ENCODE results near the gene OSBPL8.
A peak's percentile ranks its signal among the peaks of the same experiment; 100 is the strongest.
"Not testable (repeated sequence)": the region's sequence is repeated elsewhere in the genome, so short reads cannot be mapped to it uniquely, and the experiment has no call there.

Gene OSBPL8

DNA sequence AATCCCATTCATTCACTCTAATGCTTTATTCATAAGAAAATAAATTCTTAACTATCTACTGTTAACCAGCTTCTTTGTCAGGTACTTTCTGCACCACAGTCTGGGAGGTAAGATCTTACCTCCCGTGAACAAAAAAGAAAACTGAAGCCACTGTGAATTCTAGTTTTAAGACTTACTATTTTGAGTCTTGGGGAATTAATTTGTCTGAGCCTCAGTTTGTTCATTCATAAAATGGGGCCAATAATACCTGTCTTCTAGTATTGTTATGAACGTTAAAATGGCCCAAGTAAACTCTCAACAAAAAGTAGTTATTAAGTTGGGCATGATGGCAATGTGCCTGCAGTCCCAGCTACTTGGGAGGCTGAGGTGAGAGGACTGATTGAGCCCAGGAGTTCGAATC is 151.9 kb downstream of the OSBPL8 start:
- Mint-ChIP-seq H3K27me3 (no peaks in the 10 kb centered on the region), H3K4me3 (no peak overlapping the region), H3K4me1 (ENCODE audit: low read depth in 2 of 2) (peaks cover 2 to 19% of the 10 kb centered on the region in 2 donors), H3K9me3 (no peaks in the 10 kb centered on the region), H3K36me3 (ENCODE audit: insufficient read depth) (peaks cover 19% of the 10 kb centered on the region), H3K27ac (no peak overlapping the region)
- no peak for DNase-seq
- no peak for ATAC-seq (replicated peaks)

DNA sequence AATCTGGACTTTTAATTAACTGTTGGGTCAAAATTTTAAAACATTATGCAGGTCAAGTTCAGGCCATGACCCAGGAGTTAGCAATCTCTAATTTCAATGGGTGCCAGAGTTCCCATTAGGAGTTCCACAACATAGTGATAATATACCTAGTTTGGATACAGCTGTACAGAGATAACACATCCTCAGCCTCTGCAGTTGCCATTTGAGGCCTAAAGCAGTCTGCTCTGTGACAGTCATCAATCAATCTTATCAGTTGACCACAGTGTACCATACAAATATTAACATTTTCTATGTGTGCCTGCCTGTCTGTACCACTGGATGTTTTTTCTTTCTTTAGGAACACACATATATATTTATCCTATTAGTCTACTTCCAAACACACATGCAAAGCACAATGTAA is 157.3 kb downstream of the OSBPL8 start:
- ATAC-seq (replicated peaks) (no peak), DNase-seq (no peak)
- no peak overlapping the region for H3K27ac Mint-ChIP-seq
- no peak overlapping the region for H3K4me3 Mint-ChIP-seq
- H3K9me3 Mint-ChIP-seq: no peaks in the 10 kb centered on the region
- H3K4me1 Mint-ChIP-seq (ENCODE audit: low read depth in 2 of 2): peaks cover 0 to 9% of the 10 kb centered on the region in 2 donors
- peaks cover 16% of the 10 kb centered on the region for H3K36me3 Mint-ChIP-seq (ENCODE audit: insufficient read depth)
- no peaks in the 10 kb centered on the region for H3K27me3 Mint-ChIP-seq

DNA sequence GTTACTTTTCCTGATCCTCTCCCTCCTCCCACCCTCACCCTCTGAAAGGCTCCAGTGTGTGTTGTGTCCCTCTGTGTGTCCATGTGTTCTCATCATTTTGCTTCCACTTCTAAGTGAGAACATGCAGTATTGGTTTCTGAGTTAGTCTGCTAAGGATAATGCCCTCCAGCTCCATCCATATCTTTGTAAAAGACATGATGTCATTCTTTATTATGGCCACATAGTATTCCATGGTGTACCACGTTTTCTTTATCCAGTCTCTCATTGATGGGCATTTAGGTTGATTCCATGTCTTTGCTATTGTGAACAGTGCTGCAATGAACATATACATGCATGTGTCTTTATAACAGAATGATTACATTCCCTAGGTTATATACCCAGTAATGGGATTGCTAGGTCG is 159.4 kb downstream of the OSBPL8 start:
- DNase-seq (no peak), ATAC-seq (replicated peaks) (no peak)
- H3K27me3 Mint-ChIP-seq: no peaks in the 10 kb centered on the region
- H3K4me1 Mint-ChIP-seq (ENCODE audit: low read depth in 2 of 2): peaks cover 0 to 9% of the 10 kb centered on the region in 2 donors
- no peak overlapping the region for H3K27ac Mint-ChIP-seq
- no peak overlapping the region for H3K4me3 Mint-ChIP-seq
- no peaks in the 10 kb centered on the region for H3K9me3 Mint-ChIP-seq
- H3K36me3 Mint-ChIP-seq (ENCODE audit: insufficient read depth): peaks cover 16% of the 10 kb centered on the region

GRCh38 chr12:76399040-76399439 is 160.5 kb downstream of the OSBPL8 start:
- Mint-ChIP-seq H3K4me3 (no peak overlapping the region), H3K27ac (no peak overlapping the region), H3K27me3 (no peaks in the 10 kb centered on the region), H3K4me1 (ENCODE audit: low read depth in 2 of 2) (peaks cover 1 to 4% of the 10 kb centered on the region in 2 donors), H3K9me3 (no peaks in the 10 kb centered on the region), H3K36me3 (ENCODE audit: insufficient read depth) (peaks cover 16% of the 10 kb centered on the region)
- ATAC-seq (replicated peaks) (no peak), DNase-seq (no peak)

GRCh38 chr12:76398106-76398505 is 161.5 kb downstream of the OSBPL8 start:
- no peak overlapping the region for H3K27ac Mint-ChIP-seq
- no peaks in the 10 kb centered on the region for H3K9me3 Mint-ChIP-seq
- DNase-seq: no peak
- H3K4me1 Mint-ChIP-seq (ENCODE audit: low read depth in 2 of 2): peaks cover 1 to 4% of the 10 kb centered on the region in 2 donors
- H3K4me3 Mint-ChIP-seq: no peak overlapping the region
- ATAC-seq (replicated peaks): no peak
- peaks cover 23% of the 10 kb centered on the region for H3K36me3 Mint-ChIP-seq (ENCODE audit: insufficient read depth)
- H3K27me3 Mint-ChIP-seq: no peaks in the 10 kb centered on the region

GRCh38 chr12:76391461-76391860 is 168.1 kb downstream of the OSBPL8 start:
- Mint-ChIP-seq H3K27ac (no peak overlapping the region), H3K4me3 (no peak overlapping the region), H3K9me3 (no peaks in the 10 kb centered on the region), H3K4me1 (ENCODE audit: low read depth in 2 of 2) (peaks cover 0 to 1% of the 10 kb centered on the region in 2 donors), H3K27me3 (no peaks in the 10 kb centered on the region), H3K36me3 (ENCODE audit: insufficient read depth) (peaks cover 46% of the 10 kb centered on the region)
- ATAC-seq (replicated peaks) (no peak), DNase-seq (no peak)

- Mint-ChIP-seq H3K4me3 (no peak overlapping the region), H3K9me3 (no peaks in the 10 kb centered on the region), H3K4me1 (ENCODE audit: low read depth in 2 of 2) (no peaks in the 10 kb centered on the region), H3K27ac (no peak overlapping the region), H3K36me3 (ENCODE audit: insufficient read depth) (peaks cover 54% of the 10 kb centered on the region), H3K27me3 (no peaks in the 10 kb centered on the region)
- ATAC-seq (replicated peaks): no peak
- DNase-seq: no peak
Measured at GRCh38 chr12:76387614-76388013, 172.0 kb downstream of the OSBPL8 start.

DNA sequence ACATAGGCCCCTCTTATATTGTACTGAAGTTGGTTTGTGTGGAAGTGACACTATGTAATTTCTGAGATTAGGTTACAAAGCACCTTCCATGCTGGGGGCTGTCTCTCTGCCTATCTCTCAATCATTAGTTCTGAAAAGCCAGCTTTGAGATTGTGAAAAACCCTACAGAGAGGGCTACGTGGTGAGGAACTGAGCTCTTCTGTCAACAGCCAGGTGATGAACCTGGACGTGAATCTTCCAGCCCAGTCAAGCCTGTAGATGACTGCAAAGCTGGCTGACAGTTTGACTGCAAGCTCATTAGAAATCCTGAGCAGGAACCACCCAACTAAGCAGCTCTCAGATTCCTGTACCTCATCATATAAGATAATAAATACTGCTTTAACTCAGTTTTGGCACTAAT is 175.0 kb downstream of the OSBPL8 start:
- Mint-ChIP-seq H3K4me3 (no peak overlapping the region), H3K9me3 (no peaks in the 10 kb centered on the region), H3K27me3 (no peaks in the 10 kb centered on the region), H3K4me1 (ENCODE audit: low read depth in 2 of 2) (no peaks in the 10 kb centered on the region), H3K27ac (no peak overlapping the region), H3K36me3 (ENCODE audit: insufficient read depth) (peaks cover 53% of the 10 kb centered on the region)
- DNase-seq (no peak), ATAC-seq (replicated peaks) (no peak)

DNA sequence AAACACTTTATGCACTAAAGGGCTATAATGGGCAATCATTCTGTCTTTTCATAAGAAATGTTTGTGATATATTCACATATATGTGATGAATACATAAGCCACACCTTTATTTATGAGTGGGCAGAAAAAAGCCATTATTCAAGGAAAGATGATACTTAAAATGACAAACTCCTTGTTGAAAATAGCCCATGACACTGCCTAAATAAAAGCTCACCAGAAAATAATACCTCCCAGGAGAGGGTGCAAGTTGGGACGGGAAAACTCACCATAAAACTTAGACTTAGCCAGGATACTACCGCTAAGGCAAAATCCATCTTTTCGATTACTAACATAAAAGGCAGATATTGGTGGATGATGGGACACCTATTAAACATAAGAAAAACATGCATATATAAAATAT is 175.6 kb downstream of the OSBPL8 start:
- ATAC-seq (replicated peaks) (no peak), DNase-seq (no peak)
- H3K27me3 Mint-ChIP-seq: no peaks in the 10 kb centered on the region
- peaks cover 55% of the 10 kb centered on the region for H3K36me3 Mint-ChIP-seq (ENCODE audit: insufficient read depth)
- no peak overlapping the region for H3K27ac Mint-ChIP-seq
- no peak overlapping the region for H3K4me3 Mint-ChIP-seq
- no peaks in the 10 kb centered on the region for H3K4me1 Mint-ChIP-seq (ENCODE audit: low read depth in 2 of 2)
- H3K9me3 Mint-ChIP-seq: no peaks in the 10 kb centered on the region

DNA sequence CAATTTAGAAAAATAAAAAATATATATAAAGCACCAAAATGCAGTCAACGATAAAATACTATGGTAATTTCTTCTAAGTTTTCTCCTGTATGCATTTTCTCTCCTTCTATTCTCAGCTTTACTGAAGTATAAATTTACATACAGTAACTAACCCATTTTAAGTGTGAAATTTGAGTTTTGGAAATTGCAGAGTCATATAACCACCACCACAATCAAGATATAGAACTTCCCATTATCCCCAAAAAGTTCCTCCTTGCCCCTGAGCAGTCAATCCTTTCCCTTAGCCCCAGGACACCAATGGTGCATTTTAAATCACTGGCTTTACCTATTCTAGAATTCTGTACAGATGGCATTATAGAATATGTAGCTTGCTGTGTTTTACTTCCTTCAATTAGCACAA is 180.3 kb downstream of the OSBPL8 start:
- Mint-ChIP-seq H3K36me3 (ENCODE audit: insufficient read depth) (peaks cover 51% of the 10 kb centered on the region), H3K9me3 (no peaks in the 10 kb centered on the region), H3K4me1 (ENCODE audit: low read depth in 2 of 2) (no peaks in the 10 kb centered on the region), H3K4me3 (no peak overlapping the region), H3K27ac (no peak overlapping the region), H3K27me3 (no peaks in the 10 kb centered on the region)
- DNase-seq: no peak
- ATAC-seq (replicated peaks): no peak

GRCh38 chr12:76376876-76377275 is 182.7 kb downstream of the OSBPL8 start:
- not testable (repeated sequence) for H3K4me1 Mint-ChIP-seq (ENCODE audit: low read depth in 2 of 2); H3K27ac Mint-ChIP-seq; H3K9me3 Mint-ChIP-seq; ATAC-seq (replicated peaks); H3K27me3 Mint-ChIP-seq; DNase-seq; H3K4me3 Mint-ChIP-seq
- peaks cover 54% of the 10 kb centered on the region for H3K36me3 Mint-ChIP-seq (ENCODE audit: insufficient read depth)

GRCh38 chr12:76375939-76376338 is 183.6 kb downstream of the OSBPL8 start:
- Mint-ChIP-seq H3K27me3 (no peaks in the 10 kb centered on the region), H3K4me1 (ENCODE audit: low read depth in 2 of 2) (peaks cover 0 to 3% of the 10 kb centered on the region in 2 donors), H3K36me3 (ENCODE audit: insufficient read depth) (peaks cover 51% of the 10 kb centered on the region), H3K4me3 (no peak overlapping the region), H3K27ac (no peak overlapping the region), H3K9me3 (no peaks in the 10 kb centered on the region)
- ATAC-seq (replicated peaks) (no peak), DNase-seq (no peak)

DNA sequence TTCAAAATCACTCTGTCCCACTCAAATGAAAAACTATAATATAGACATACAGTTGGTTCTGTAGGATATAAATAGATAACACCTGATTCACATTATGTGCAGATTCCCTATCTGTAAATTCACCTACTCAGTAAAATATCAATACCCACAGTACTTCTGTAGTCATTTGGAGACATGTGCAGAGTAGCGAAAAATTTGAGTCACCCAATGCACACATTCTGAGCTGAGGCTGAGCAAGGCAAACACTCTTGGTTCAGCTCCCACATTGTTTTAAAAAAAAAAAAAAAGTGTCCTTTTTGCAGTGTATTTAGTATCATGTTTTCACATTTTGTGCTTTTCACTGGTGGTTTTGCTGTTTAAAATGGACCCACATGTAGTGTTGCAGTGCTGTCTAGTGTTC is 184.1 kb downstream of the OSBPL8 start:
- H3K4me1 Mint-ChIP-seq (ENCODE audit: low read depth in 2 of 2): peaks cover 0 to 3% of the 10 kb centered on the region in 2 donors
- no peaks in the 10 kb centered on the region for H3K27me3 Mint-ChIP-seq
- no peak overlapping the region for H3K27ac Mint-ChIP-seq
- H3K9me3 Mint-ChIP-seq: no peaks in the 10 kb centered on the region
- no peak overlapping the region for H3K4me3 Mint-ChIP-seq
- H3K36me3 Mint-ChIP-seq (ENCODE audit: insufficient read depth): peaks cover 47% of the 10 kb centered on the region
- ATAC-seq (replicated peaks) (no peak), DNase-seq (no peak)

DNA sequence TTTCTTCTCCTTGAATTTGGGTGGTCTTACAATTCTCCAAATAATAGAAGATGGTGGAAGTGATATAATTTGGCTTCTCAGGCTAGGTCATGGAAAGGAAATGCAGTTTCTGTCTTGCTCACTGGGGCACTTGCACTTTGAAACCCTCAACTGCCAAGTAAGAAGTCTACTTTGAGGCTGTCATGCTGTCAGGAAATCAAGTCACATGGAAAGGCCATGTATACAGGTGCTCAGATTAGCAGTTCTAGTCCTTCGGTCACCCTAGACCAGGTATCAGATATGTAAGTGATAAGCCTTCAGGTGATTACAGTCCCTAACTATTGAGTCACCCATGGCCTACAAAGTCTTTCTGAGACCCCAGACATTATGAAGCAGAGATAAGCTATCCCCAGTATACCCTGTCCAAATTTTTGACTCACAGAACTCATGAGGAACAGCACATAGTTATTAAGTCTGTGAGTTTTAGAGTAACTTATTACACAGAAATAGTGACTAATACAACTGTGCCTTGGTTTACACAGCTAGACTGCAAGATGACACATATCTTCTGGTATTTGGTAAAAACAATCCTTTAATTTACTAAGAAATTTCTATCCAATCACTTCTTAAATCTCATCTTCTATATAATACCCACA is 185.1 kb downstream of the OSBPL8 start:
- H3K27ac Mint-ChIP-seq: peak overlapping the region in 1 of 2 donors; percentile 35
- ATAC-seq (replicated peaks) (no peak), DNase-seq (no peak)
- H3K36me3 Mint-ChIP-seq (ENCODE audit: insufficient read depth): peaks cover 52% of the 10 kb centered on the region
- no peaks in the 10 kb centered on the region for H3K27me3 Mint-ChIP-seq
- no peak overlapping the region for H3K4me3 Mint-ChIP-seq
- no peaks in the 10 kb centered on the region for H3K9me3 Mint-ChIP-seq
- peaks cover 0 to 3% of the 10 kb centered on the region in 2 donors for H3K4me1 Mint-ChIP-seq (ENCODE audit: low read depth in 2 of 2)

- H3K36me3 Mint-ChIP-seq (ENCODE audit: insufficient read depth): peaks cover 53% of the 10 kb centered on the region
Measured at GRCh38 chr12:76368230-76368629, 191.3 kb downstream of the OSBPL8 start.

More at GRCh38 chr12:76368230-76368629, 191.3 kb downstream of the OSBPL8 start:
- DNase-seq (no peak), ATAC-seq (replicated peaks) (no peak)
- Mint-ChIP-seq H3K27ac (peak overlapping the region in 1 of 2 donors; percentile 4), H3K9me3 (no peaks in the 10 kb centered on the region), H3K4me1 (ENCODE audit: low read depth in 2 of 2) (peaks cover 0 to 4% of the 10 kb centered on the region in 2 donors), H3K27me3 (no peaks in the 10 kb centered on the region), H3K4me3 (no peak overlapping the region)
